HEK293T (cell line): ENCODE measurements around the gene METTL9.

Experiments used
- BHLHE40 ChIP-seq: fragments of 450-650 bp; IDR thresholded peaks from 2 replicates; pipeline ENCODE4 v1.6.1; 2016; ENCODE audit warnings: mild to moderate bottlenecking, moderate library complexity, borderline replicate concordance
- FOXK2 ChIP-seq: fragments of 450-650 bp; IDR thresholded peaks from 2 replicates; pipeline ENCODE4 v1.6.1; 2016; ENCODE audit warnings: mild to moderate bottlenecking
- SP1 ChIP-seq: fragments of 450-650 bp; IDR thresholded peaks from 2 replicates; pipeline ENCODE4 v1.6.1; 2017

GRCh38 chr16:21590287-21590686 lies 9.1 kb upstream of the METTL9 start:
- TF ChIP-seq BHLHE40 (no peak), FOXK2 (no peak), SP1 (no peak)
